Ishikawa (cell line): Measurements from ENCODE around the gene SORCS3.
A peak's percentile ranks its signal among the peaks of the same experiment; 100 is the strongest.

Experiments used
- CEBPB ChIP-seq: IDR thresholded peaks from 2 replicates; pipeline ENCODE4 v1.6.1; 2012
- CREB1 ChIP-seq: IDR thresholded peaks from 2 replicates; pipeline ENCODE4 v1.6.1; 2012; ENCODE audit warnings: low read depth
- EGR1 ChIP-seq: IDR thresholded peaks from 2 replicates; pipeline ENCODE4 v1.6.1; 2012
- EP300 ChIP-seq: IDR thresholded peaks from 2 replicates; pipeline ENCODE4 v1.6.1; 2012; ENCODE audit warnings: borderline replicate concordance
- FOXM1 ChIP-seq: IDR thresholded peaks from 2 replicates; pipeline ENCODE4 v1.6.1; 2012; ENCODE audit warnings: low read depth, borderline replicate concordance
- NFIC ChIP-seq: IDR thresholded peaks from 2 replicates; pipeline ENCODE4 v1.6.1; 2012
- RAD21 ChIP-seq: IDR thresholded peaks from 2 replicates; pipeline ENCODE4 v1.6.1; 2012; ENCODE audit warnings: low read depth
- REST ChIP-seq: IDR thresholded peaks from 2 replicates; pipeline ENCODE4 v1.6.1; 2012; ENCODE audit warnings: low read depth, mild to moderate bottlenecking
- TAF1 ChIP-seq: IDR thresholded peaks from 2 replicates; pipeline ENCODE4 v1.6.1; 2012; ENCODE audit warnings: low read depth, mild to moderate bottlenecking
- TCF12 ChIP-seq: IDR thresholded peaks from 2 replicates; pipeline ENCODE4 v1.6.1; 2012; ENCODE audit warnings: low read depth
- TEAD4 ChIP-seq: IDR thresholded peaks from 2 replicates; pipeline ENCODE4 v1.6.1; 2012
- USF1 ChIP-seq: IDR thresholded peaks from 2 replicates; pipeline ENCODE4 v1.6.1; 2012
- YY1 ChIP-seq: IDR thresholded peaks from 2 replicates; pipeline ENCODE4 v1.6.1; 2012; ENCODE audit warnings: low read depth
- ZBTB7A ChIP-seq: IDR thresholded peaks from 2 replicates; pipeline ENCODE4 v1.6.1; 2012; ENCODE audit warnings: low read depth
- TF ChIP-seq, protein P1 (sequence below): IDR thresholded peaks from 2 replicates; pipeline ENCODE4 v1.6.1; 2012

SORCS3 gene

DNA sequence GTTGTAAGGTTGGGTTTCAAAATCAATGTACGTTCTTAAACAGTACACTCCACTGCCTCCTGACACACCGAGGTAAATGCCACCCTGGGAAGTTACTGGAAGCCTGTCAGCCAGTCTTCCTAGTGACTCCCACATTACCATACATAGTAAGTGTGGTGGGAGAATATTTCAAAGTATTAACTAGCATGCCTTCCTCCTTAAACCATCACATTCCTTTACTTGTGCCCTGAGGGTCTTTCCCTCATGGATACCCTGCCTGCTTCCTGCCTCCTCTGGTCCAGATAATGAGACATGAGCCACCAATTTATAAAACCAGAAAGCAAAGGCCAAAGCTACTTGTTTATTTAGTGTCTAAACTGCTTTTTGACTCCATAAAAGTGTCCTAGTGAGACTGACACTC lies 23.3 kb upstream of the SORCS3 start:
- TF ChIP-seq, protein P1, sequence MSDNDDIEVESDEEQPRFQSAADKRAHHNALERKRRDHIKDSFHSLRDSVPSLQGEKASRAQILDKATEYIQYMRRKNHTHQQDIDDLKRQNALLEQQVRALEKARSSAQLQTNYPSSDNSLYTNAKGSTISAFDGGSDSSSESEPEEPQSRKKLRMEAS, result no peak
- no peak for TF ChIP-seq TAF1
- TF ChIP-seq YY1, result no peak
- no peak for TF ChIP-seq RAD21
- no peak for TF ChIP-seq EGR1
- TF ChIP-seq USF1, result no peak
- TF ChIP-seq REST, result no peak
- no peak for TF ChIP-seq ZBTB7A
- no peak for TF ChIP-seq EP300
- no peak for TF ChIP-seq TEAD4
- TF ChIP-seq CEBPB, result no peak
- TF ChIP-seq TCF12, result no peak
- no peak for TF ChIP-seq CREB1
- TF ChIP-seq NFIC, result no peak
- TF ChIP-seq FOXM1, result no peak

- TF ChIP-seq CREB1, result no peak
- no peak for TF ChIP-seq REST
- TF ChIP-seq CEBPB, result no peak
- TF ChIP-seq TCF12, result no peak
- TF ChIP-seq, protein P1, result no peak
- TF ChIP-seq USF1, result no peak
- TF ChIP-seq ZBTB7A, result no peak
- TF ChIP-seq RAD21, result no peak
- no peak for TF ChIP-seq TAF1
- no peak for TF ChIP-seq YY1
- TF ChIP-seq FOXM1, result no peak
- no peak for TF ChIP-seq EP300
- no peak for TF ChIP-seq TEAD4
- no peak for TF ChIP-seq NFIC
Observed at GRCh38 chr10:104622175-104622574, 18.9 kb upstream of the SORCS3 start.

GRCh38 chr10:104622598-104623209 lies 18.4 kb upstream of the SORCS3 start:
- TF ChIP-seq RAD21, result peak; percentile 80
- no peak for TF ChIP-seq CREB1

- no peak for TF ChIP-seq ZBTB7A
- TF ChIP-seq YY1, result no peak
- TF ChIP-seq TCF12, result no peak
- no peak for TF ChIP-seq EP300
- no peak for TF ChIP-seq CEBPB
- no peak for TF ChIP-seq NFIC
- TF ChIP-seq EGR1, result no peak
Observed at GRCh38 chr10:104630731-104631130, 10.4 kb upstream of the SORCS3 start.

DNA sequence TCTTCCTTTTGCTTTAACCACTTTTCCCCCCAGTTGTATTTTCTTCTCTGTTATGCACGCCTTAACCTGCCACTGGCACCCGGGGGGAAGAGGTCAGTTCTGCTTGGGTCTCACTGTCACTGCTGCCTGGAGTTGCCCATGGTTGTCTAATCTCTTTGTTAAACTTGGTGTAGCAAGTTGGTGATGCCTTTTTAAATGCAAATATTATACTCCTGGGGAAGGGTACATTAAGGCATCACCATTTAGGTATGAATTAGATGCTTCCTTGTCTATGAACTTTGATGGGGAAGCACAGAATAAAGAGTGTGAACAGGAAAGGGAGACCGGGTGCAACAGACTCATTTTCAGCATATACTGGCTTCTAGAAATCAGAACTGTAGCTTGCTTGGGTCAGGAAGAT lies 9.1 kb upstream of the SORCS3 start:
- no peak for TF ChIP-seq YY1
- no peak for TF ChIP-seq TEAD4

- no peak for TF ChIP-seq NFIC
Observed at GRCh38 chr10:104638861-104639589, 2.1 kb upstream of the SORCS3 start.
